HepG2 (cell line): Measurements from ENCODE around the gene COL26A1. TPM values are rescaled to one million over a fixed set of nuclear protein-coding genes. Genes with fewer than 3 reads are reported as not detected.

Source experiments
- ATF7 ChIP-seq, 2 experiments: fragments of 450-650 bp in 1 of 2; sonication (generic) in 1 of 2; formaldehyde crosslinking in 1 of 2; IDR thresholded peaks; 2 replicates each; pipeline versions ENCODE4 v1.4.0 to v1.6.1; 2016 to 2020; ENCODE audit warnings: antibody characterized with exemption in 1 of 2, mild to moderate bottlenecking in 1 of 2, missing genetic modification reagents in 1 of 2
- BRD4 ChIP-seq: sonication (generic); formaldehyde crosslinking; IDR thresholded peaks from 2 replicates; pipeline ENCODE4 v1.4.0; 2020; ENCODE audit warnings: missing genetic modification reagents
- CBX2 ChIP-seq, 2 experiments: fragments of 200-600 bp in 1 of 2; sonication (generic); formaldehyde crosslinking in 1 of 2; IDR thresholded peaks; 2 replicates each; pipeline versions ENCODE4 v1.7.0 to v1.8.1; 2018 to 2022; ENCODE audit warnings: low read depth in 2 of 2, low read length in 1 of 2, mild to moderate bottlenecking in 1 of 2, missing genetic modification reagents in 1 of 2
- CBX5 ChIP-seq: sonication (generic); formaldehyde crosslinking; IDR thresholded peaks from 2 replicates; pipeline ENCODE4 v1.4.0; 2020; ENCODE audit warnings: missing genetic modification reagents, borderline replicate concordance
- GATAD2A ChIP-seq: IDR thresholded peaks from 2 replicates; pipeline ENCODE4 v1.6.1; 2016
- HNRNPL ChIP-seq: fragments of 200-400 bp; formaldehyde crosslinking; IDR thresholded peaks from 2 replicates; pipeline ENCODE4 v1.6.1; 2017; ENCODE audit warnings: mild to moderate bottlenecking, low read depth, low read length
- KDM5B ChIP-seq: sonication (generic); formaldehyde crosslinking; IDR thresholded peaks from 2 replicates; pipeline ENCODE4 v1.4.0; 2020; ENCODE audit warnings: missing genetic modification reagents, mild to moderate bottlenecking, borderline replicate concordance
- MYPOP ChIP-seq: sonication (generic); formaldehyde crosslinking; IDR thresholded peaks from 2 replicates; pipeline ENCODE4 v1.8.1; 2023; ENCODE audit warnings: mild to moderate bottlenecking, moderate library complexity, missing genetic modification reagents
- NR1H2 ChIP-seq: sonication (generic); formaldehyde crosslinking; IDR thresholded peaks from 2 replicates; pipeline ENCODE4 v1.8.1; 2022; ENCODE audit warnings: low read depth, missing genetic modification reagents, borderline replicate concordance
- TCF7 ChIP-seq: sonication (generic); IDR thresholded peaks from 2 replicates; pipeline ENCODE4 v1.6.1; 2016; ENCODE audit warnings: antibody characterized with exemption, low read depth
- ZBTB20 ChIP-seq: sonication (generic); formaldehyde crosslinking; IDR thresholded peaks from 2 replicates; pipeline ENCODE4 v1.8.1; 2023; ENCODE audit warnings: missing genetic modification reagents, low read depth, mild to moderate bottlenecking, borderline replicate concordance
- ZMAT3 ChIP-seq: sonication (generic); formaldehyde crosslinking; conservative IDR thresholded peaks from 2 replicates; pipeline ENCODE4 v1.7.0; 2021; ENCODE audit warnings: missing genetic modification reagents
- ZNF138 ChIP-seq: sonication (generic); formaldehyde crosslinking; IDR thresholded peaks from 2 replicates; pipeline ENCODE4 v1.5.0; 2020; ENCODE audit warnings: mild to moderate bottlenecking, low read depth, missing genetic modification reagents
- ZNF274 ChIP-seq: sonication (generic); formaldehyde crosslinking; IDR thresholded peaks from 2 replicates; pipeline ENCODE4 v1.5.1; 2020; ENCODE audit warnings: mild to moderate bottlenecking, missing genetic modification reagents
- ZNF275 ChIP-seq: sonication (generic); formaldehyde crosslinking; IDR thresholded peaks from 2 replicates; pipeline ENCODE4 v1.8.0; 2022; ENCODE audit warnings: missing genetic modification reagents, mild to moderate bottlenecking, inconsistent platforms, borderline replicate concordance
- ZNF570 ChIP-seq: sonication (generic); formaldehyde crosslinking; IDR thresholded peaks from 2 replicates; pipeline ENCODE4 v1.4.0; 2020; ENCODE audit warnings: mild to moderate bottlenecking, missing genetic modification reagents, borderline replicate concordance
- ZNF687 ChIP-seq: sonication (generic); formaldehyde crosslinking; IDR thresholded peaks from 2 replicates; pipeline ENCODE4 v1.5.1; 2020; ENCODE audit warnings: mild to moderate bottlenecking, missing genetic modification reagents, moderate library complexity
- ZNF773 ChIP-seq: sonication (generic); formaldehyde crosslinking; IDR thresholded peaks from 2 replicates; pipeline ENCODE4 v1.4.0; 2020; ENCODE audit warnings: missing genetic modification reagents, borderline replicate concordance
- ZNF777 ChIP-seq: sonication (generic); formaldehyde crosslinking; IDR thresholded peaks from 2 replicates; pipeline ENCODE4 v1.4.0; 2020; ENCODE audit warnings: missing genetic modification reagents
- ZNF782 ChIP-seq: sonication (generic); formaldehyde crosslinking; IDR thresholded peaks from 2 replicates; pipeline ENCODE4 v1.4.0; 2020; ENCODE audit warnings: missing genetic modification reagents, mild to moderate bottlenecking, borderline replicate concordance
- ZNF784 ChIP-seq: sonication (generic); formaldehyde crosslinking; IDR thresholded peaks from 2 replicates; pipeline ENCODE4 v1.5.1; 2020; ENCODE audit warnings: missing genetic modification reagents, mild to moderate bottlenecking, borderline replicate concordance
- polyA plus RNA-seq, 8 experiments: library from polyadenylated mRNA; depleted of rRNA in 3 of 8; stranded (reverse) in 7 of 8; unstranded in 1 of 8; fragments of >200 nt; fragmentation: Illumina TruSeq in 4 of 8; extraction: Trizol in 4 of 8; gene quantifications; 2 replicates each; pipeline versions ENCODE4 v1.2.1 to v1.2.3, GENCODE V29; 2011 to 2016; ENCODE audit warnings: low read depth in 4 of 8, missing spikeins in 1 of 8, mixed read lengths in 1 of 8; ENCODE audit not compliant: insufficient read depth in 1 of 8
- total RNA-seq, 5 experiments: library from RNA; depleted of rRNA; stranded (reverse); fragments of >200 nt; fragmentation: Illumina TruSeq; extraction: Trizol; gene quantifications; 2 replicates each; pipeline ENCODE4 v1.2.3, GENCODE V29; 2016; ENCODE audit warnings: low read depth in 1 of 5

The COL26A1 gene
- total and polyA plus RNA-seq, 2 of the 13 experiments (the other 11 are each of a cell fraction or from before 2014, with no cell fraction given), result 7.8 to 9.2 TPM

GRCh38 chr7:101536232-101536631, 173.6 kb downstream of the COL26A1 start (continued):
- TF ChIP-seq KDM5B (CRISPR knock-in tag), result no peak
- TF ChIP-seq ZNF782 (CRISPR knock-in tag), result no peak
- TF ChIP-seq HNRNPL, result 0 out of 2 replicates have a peak, but pooled peaks have one; percentile 37
- no peak for TF ChIP-seq ATF7 (IDR thresholded peaks at IDR 0.05)
- no peak for TF ChIP-seq ATF7 (CRISPR knock-in tag; IDR thresholded peaks at IDR 0.05)
- TF ChIP-seq ZNF138, result no peak
- no peak for TF ChIP-seq NR1H2
- no peak for TF ChIP-seq ZNF784 (CRISPR knock-in tag)
- no peak for TF ChIP-seq ZNF777 (CRISPR knock-in tag)
- no peak for TF ChIP-seq ZNF570 (CRISPR knock-in tag)
- TF ChIP-seq ZNF275, result no peak
- no peak for TF ChIP-seq MYPOP (CRISPR knock-in tag)
- no peak for TF ChIP-seq ZBTB20 (CRISPR knock-in tag)
- TF ChIP-seq GATAD2A (CRISPR knock-in tag), result 0 out of 2 replicates have a peak, but pooled peaks have one; percentile 22
- no peak for TF ChIP-seq CBX2 (IDR thresholded peaks at IDR 0.05; ENCODE audit: low read depth, low read length)
- no peak for TF ChIP-seq CBX2 (CRISPR knock-in tag; IDR thresholded peaks at IDR 0.05; ENCODE audit: low read depth)
- no peak for TF ChIP-seq CBX5 (CRISPR knock-in tag)
- no peak for TF ChIP-seq ZNF773 (CRISPR knock-in tag)
- 0 out of 2 replicates have a peak, but pooled peaks have one; percentile 26 for TF ChIP-seq ZNF274
- peak; percentile 49; the same call in 1 of the 2 replicates for TF ChIP-seq TCF7
- no peak for TF ChIP-seq BRD4 (CRISPR knock-in tag)
- peak; percentile 59 for TF ChIP-seq ZNF687
- no peak for TF ChIP-seq ZMAT3 (CRISPR knock-in tag)
